Left kidney (tissue), 2 donors: ENCODE measurements around the gene MCCC1. TPM values are rescaled to one million over a fixed set of nuclear protein-coding genes. Genes with fewer than 3 reads are reported as not detected.
"Not testable (repeated sequence)": the region's sequence is repeated elsewhere in the genome, so short reads cannot be mapped to it uniquely, and the experiment has no call there.

Experiments used
- DNase-seq: peaks from one replicate; pipeline ENCODE4 v3.0.0-alpha.2; 2013
- polyA plus RNA-seq: library from polyadenylated mRNA; unstranded; fragments of 120-200 nt; gene quantifications from one replicate; pipeline ENCODE4 v1.2.1, GENCODE V29; 2013; ENCODE audit not compliant: insufficient read length

MCCC1 gene
- polyA plus RNA-seq, 1 donor, result 76.0 TPM

DNA sequence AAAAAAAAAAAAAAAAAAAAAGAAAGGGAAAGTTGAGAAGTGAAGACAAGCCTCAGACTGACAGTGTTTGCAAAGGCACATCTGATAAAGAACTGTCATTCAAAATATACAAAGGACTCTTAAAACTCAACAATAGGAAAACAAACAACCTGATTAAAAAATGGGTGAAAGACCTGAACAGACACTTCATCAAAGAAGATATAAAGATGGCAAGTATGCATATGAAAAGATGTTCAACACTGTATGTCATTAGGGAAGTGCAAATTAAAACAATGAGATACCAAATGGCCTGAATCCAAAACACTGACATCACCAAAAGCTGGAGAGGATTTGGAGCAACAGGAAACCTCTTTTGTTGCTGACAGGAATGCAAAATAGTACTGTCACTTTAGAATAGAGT is 48.6 kb downstream of the MCCC1 start:
- no peak for DNase-seq

GRCh38 chr3:183046883-183047282 is 52.4 kb downstream of the MCCC1 start:
- no peak for DNase-seq

GRCh38 chr3:183044547-183045229 is 54.6 kb downstream of the MCCC1 start:
- DNase-seq, result no peak

DNA sequence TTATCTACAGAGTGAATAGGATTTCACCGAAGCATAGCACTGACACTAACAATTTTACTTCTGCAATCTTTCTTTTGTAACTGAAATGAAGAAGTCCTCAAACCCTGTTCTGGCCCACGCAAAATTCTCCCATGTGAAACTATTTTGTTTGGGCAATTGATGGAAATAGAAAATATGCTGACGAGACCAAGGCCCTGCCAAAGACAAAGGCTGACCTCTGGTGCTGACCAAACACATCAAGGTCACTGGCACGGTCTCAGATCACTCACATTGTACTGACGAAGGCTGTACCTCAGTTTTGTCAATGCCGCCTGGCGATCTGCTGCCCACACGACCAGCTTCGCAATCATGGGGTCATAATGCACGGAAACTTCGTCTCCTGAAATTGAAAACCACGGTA is 60.5 kb downstream of the MCCC1 start:
- DNase-seq, result no peak

- DNase-seq, result peak; percentile 8
These were observed 61.1 kb downstream of the MCCC1 start for GRCh38 chr3:183038221-183038620.

DNA sequence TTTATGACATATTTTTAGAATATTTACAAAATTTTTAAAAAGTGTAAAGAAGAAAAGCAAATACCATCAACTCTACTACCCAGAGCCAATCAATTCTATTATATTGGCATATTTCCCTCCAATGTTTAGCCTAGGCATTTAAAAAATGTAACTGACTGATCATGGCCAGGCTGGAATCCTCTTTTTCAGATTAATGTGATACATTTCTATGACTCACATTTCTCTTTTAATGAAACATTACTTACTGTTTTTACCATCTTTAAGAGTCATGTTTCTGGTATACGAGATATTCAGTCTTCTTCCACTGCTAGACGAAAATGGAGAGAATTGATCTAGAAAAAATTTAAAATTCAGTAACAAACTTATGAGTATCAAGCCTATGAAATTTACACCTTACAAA is 65.5 kb downstream of the MCCC1 start:
- no peak for DNase-seq

- no peak for DNase-seq
These were observed 66.3 kb downstream of the MCCC1 start for GRCh38 chr3:183032880-183033555.

DNA sequence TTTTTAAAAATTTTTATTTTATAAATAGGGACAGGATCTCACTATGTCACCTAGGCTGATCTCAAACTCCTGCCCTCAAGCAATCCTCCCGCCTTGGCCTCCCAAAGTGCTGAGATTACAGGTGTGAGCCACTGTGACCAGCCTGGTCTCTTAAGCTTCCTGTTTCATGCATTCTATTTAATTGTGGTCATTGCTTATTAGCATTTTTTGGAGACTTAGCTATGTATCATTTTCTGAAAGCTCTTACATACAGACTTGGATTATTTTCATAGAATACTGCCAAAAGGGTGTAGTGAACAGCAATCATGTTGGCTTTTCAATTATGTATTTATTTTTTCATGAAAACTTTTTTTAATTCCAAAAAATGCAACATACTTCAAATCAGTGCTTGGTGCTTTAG is 67.5 kb downstream of the MCCC1 start:
- DNase-seq, result no peak

DNA sequence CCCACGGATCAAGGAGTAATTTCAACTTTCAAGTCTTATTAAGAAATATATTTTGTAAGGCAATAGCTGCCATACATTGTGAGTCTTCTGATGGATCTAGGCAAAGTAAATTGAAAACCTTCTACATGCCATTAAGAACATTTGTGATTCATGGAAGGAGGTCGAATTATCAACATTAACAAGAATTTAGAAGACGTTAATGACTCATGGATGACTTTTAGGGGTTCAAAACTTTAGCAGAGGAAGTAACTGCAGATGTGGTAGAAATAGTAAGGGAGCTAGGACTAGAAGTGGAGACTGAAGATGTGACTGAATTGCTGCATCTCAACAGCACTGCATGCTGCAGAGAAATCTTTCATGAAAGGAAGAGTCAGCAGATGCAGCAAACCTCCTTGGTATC is 70.9 kb downstream of the MCCC1 start:
- no peak for DNase-seq

DNA sequence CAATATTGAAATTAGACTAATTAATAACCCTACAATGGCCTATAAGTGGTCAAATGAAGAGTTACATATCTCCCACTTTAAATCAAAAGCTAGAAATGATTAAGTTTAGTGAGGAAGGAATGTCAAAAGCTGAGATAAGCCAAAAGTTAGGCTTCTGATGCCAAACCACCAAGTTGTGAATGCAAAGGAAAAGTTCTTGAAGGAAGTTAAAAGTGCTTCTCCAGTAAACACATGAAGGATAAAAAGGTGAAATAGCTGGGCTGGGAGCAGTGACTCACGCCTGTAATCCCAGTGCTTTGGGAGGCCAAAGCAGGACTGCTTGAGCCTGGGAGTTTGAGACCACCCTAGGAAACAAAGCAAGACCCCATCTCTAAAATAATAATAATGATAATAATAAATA is 72.0 kb downstream of the MCCC1 start:
- no peak for DNase-seq

DNA sequence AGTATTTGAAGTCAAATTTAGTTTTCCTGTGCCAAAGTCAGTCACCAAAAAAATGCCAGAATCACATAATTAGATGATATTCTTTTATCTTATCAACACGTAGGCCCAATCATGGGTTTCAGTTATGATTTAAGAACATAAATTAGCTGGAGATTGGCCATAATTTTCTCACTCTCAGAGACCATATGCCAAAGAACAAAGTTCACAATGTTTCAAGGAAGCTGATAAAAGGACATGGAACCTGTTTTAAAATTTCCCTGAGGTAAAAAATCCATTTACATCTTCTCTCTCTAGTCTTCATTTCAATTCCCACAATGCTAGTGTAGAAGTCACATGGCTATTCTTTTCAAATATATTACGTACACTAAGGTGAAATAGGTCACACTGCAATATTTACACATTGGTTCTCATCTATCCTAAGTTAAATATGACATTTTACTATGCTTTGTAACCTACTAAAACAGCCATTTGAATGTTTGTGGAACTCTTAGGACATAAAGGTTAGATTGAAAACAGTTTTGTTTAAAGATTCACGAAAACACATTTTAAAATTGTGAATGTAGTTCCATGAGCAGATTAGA is 76.3 kb downstream of the MCCC1 start:
- DNase-seq, result no peak

DNA sequence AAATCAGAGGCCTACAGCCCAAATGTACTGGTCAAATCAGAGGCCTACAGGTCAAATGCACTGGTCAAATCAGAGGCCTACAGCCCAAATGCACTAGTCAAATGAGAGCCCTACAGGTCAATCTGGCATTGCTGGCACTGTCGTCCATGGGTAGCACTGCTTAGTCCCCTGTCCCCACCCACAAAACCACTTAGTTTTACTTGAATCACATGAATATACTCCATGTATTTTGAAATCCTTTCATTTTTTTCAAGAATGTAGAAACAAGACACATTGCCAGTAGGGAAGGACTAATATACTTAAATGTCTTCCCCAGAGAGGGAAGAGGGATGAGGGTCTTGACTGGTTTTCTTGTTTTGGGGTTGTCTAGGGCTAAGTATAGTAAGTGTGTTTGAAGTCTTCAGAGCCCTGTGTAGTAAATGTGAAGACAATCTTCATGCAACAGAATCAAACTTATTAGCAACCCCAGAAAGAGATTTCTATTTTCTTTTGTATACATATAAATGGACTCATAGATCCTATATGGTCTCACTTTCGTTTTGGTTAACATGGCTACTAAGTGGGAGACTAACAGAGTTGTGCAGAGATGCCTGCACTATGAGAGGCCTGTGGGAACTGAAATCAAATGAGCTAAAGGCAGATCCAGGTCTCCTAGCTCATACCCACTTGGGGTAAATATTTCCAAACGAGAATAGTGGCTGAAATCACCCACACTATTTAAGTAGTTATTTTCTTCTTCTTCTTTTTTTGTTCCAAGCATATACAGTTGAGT is 80.7 kb downstream of the MCCC1 start:
- no peak for DNase-seq

- DNase-seq, result no peak
These were observed 84.1 kb downstream of the MCCC1 start for GRCh38 chr3:183015185-183015584.

- no peak for DNase-seq
These were observed 85.4 kb downstream of the MCCC1 start for GRCh38 chr3:183013856-183014255.

GRCh38 chr3:183013074-183013473 is 86.2 kb downstream of the MCCC1 start:
- no peak for DNase-seq

DNA sequence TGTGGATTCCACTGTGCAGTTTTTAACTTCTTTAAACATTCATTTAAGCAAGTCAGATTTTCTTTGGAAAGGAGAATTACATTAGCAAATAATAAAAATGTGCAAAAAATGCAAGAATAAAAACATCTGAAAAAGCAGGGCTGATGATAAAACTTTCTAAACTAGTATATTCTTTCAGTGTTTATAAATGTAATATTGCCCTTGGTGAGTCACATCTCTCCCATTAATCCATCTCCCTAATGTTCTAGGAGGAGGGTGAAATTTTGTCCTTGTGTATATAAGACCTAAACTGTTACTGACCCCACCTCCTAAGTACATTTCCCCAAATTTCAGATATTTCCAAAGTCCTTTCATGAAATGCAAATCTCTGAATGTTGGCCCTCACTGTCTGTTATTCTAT is 90.5 kb downstream of the MCCC1 start:
- no peak for DNase-seq

GRCh38 chr3:183008303-183008702 is 91.0 kb downstream of the MCCC1 start:
- no peak for DNase-seq

GRCh38 chr3:183006396-183007002 is 92.8 kb downstream of the MCCC1 start:
- DNase-seq, result no peak

GRCh38 chr3:182999767-183000166 is 99.5 kb downstream of the MCCC1 start:
- no peak for DNase-seq

- DNase-seq, result not testable (repeated sequence)
These were observed 105.7 kb downstream of the MCCC1 start for GRCh38 chr3:182993486-182994201.

DNA sequence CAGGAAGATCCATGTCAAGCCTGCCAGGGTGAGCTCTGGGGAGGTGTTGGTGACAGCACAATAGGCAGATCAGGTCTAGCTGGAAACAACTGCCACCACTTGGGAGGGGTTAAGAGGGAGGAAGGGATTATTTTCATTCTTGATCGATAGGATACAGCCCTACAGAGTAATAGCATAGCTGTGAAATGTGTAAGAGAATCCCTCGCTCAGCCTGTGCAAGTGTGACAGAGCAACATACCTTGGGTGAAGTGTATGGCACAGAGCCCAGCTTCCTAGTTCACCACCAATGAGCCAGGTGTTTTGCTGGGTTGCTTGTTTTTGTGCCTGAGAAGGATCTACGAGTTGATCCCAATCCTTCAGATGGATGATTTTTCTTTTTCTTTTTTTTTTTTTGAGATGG is 109.7 kb downstream of the MCCC1 start:
- DNase-seq, result no peak

- no peak for DNase-seq
These were observed 113.3 kb downstream of the MCCC1 start for GRCh38 chr3:182986021-182986420.
